ENCODE data around the gene FBXL17.

DNA sequence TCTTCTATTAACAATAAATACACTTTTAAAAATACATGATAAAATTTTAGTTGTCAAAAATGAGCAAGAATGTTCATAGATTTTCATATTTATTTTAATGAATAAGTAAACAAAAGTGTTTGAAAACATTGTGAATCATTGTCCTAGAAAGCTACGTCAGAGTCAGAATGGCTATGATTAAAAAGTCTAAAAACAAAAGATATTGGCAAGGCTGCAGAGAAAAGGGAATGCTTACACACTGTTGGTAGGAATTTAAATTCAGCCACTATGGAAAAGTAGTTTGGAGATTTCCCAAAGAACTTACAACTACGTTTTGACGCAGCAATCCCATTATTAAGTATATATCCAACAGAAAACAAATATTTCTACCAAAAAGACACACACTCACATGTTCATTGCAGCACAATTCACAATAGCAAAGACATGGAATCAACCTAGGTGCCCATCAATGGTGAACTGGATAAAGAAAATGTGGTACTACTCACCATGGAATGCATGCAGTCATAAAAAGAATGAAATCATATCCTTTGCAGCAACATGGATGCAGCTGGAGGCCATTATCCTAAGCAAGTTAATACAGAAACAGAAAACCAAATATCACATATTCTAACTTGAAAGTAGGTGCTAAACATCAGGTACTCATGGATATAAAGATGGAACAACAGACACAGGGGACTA lies 49.2 kb upstream of the FBXL17 start:
- TF ChIP-seq, protein P1, sequence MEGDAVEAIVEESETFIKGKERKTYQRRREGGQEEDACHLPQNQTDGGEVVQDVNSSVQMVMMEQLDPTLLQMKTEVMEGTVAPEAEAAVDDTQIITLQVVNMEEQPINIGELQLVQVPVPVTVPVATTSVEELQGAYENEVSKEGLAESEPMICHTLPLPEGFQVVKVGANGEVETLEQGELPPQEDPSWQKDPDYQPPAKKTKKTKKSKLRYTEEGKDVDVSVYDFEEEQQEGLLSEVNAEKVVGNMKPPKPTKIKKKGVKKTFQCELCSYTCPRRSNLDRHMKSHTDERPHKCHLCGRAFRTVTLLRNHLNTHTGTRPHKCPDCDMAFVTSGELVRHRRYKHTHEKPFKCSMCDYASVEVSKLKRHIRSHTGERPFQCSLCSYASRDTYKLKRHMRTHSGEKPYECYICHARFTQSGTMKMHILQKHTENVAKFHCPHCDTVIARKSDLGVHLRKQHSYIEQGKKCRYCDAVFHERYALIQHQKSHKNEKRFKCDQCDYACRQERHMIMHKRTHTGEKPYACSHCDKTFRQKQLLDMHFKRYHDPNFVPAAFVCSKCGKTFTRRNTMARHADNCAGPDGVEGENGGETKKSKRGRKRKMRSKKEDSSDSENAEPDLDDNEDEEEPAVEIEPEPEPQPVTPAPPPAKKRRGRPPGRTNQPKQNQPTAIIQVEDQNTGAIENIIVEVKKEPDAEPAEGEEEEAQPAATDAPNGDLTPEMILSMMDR (conservative IDR thresholded peaks at IDR 0.05; ENCODE audit: low read length) = no peak
- TF ChIP-seq EZH2phosphoT487 (IDR thresholded peaks at IDR 0.05; ENCODE audit: borderline replicate concordance) = no peak
